ENCODE data around the gene TBC1D10B. TPM values are rescaled to one million over a fixed set of nuclear protein-coding genes. Genes with fewer than 3 reads are reported as not detected.

TBC1D10B gene, protein sequence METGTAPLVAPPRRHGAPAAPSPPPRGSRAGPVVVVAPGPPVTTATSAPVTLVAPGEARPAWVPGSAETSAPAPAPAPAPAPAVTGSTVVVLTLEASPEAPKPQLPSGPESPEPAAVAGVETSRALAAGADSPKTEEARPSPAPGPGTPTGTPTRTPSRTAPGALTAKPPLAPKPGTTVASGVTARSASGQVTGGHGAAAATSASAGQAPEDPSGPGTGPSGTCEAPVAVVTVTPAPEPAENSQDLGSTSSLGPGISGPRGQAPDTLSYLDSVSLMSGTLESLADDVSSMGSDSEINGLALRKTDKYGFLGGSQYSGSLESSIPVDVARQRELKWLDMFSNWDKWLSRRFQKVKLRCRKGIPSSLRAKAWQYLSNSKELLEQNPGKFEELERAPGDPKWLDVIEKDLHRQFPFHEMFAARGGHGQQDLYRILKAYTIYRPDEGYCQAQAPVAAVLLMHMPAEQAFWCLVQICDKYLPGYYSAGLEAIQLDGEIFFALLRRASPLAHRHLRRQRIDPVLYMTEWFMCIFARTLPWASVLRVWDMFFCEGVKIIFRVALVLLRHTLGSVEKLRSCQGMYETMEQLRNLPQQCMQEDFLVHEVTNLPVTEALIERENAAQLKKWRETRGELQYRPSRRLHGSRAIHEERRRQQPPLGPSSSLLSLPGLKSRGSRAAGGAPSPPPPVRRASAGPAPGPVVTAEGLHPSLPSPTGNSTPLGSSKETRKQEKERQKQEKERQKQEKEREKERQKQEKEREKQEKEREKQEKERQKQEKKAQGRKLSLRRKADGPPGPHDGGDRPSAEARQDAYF
- 10 to 100 TPM; 32.9 to 36.9 TPM for total RNA-seq
- 10 to 100 TPM in 1 of 3 donors, 1 to 10 TPM in 2; 6.6 to 10.5 (median 7.3) TPM for polyA plus RNA-seq
- total RNA-seq, result 22.6 to 56.9 (median 50.5) reads per million in 6 experiments

DNA sequence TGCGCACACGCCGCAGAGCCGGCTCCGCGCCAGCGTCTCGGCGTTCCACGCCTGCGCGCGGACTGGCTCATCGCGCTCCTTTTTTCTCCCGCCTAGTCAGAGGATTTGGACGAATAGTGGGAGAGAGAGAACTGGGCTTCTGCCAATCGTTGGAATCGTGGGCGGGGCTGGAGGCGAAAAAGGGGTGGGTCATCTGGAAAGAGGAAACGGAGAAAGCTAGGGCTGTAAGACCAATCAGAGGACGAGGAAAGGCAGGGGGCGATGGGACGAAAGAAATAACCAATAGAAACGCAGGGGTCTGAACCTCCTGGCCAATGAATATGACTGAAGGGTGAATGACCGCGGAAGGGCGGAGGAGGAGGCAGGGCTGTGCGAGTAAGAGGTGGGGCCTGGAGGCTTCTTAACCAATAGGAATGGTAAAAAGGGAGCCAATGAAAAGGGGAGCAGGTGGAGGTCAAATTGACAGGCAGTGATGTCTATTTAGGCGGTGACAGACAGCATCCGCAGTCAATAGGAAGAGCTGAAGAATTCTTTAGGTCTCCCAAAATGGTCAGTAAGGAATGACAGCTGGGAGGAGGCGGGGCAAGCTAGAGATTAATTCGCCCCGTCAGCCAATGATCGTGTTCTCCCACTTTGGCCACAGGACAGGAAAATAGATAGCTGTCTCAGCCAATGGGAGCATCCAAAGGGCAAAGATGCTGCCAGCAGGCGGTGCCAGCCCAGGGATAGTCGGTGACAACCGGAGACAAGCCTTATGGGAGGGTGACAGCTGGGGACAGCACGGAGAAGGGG is at the start of gene TBC1D10B:
TSS of gene TBC1D10B (minus strand) at position 39 of the 792 bp plus-strand sequence. CDS start 311 bp downstream, outside the sequence.
- Mint-ChIP-seq H3K9me3 (no peaks in the 10 kb centered on the region), H3K27ac (peak within 1 kb of the TSS; percentile 87 to 97 (median 93)), H3K4me1 (peaks cover 30 to 56% (median 49%) of the 10 kb centered on the region in 4 donors), H3K27me3 (no peaks in the 10 kb centered on the region), H3K4me3 (peak within 1 kb of the TSS; percentile 79 to 92 (median 88)), H3K36me3 (peaks cover 0 to 14% (median 2%) of the 10 kb centered on the region in 3 donors)
- DNase-seq, result peak; percentile 90 to 100 (median 99)
- ATAC-seq, result peak; percentile 81 to 87
- POLR2A ChIA-PET, result interaction anchor here (0.5 to 5.9 kb wide), 28 partner anchors 9 to 703 kb away, joined by 3 to 58 read pairs (median 6); partner anchors contain the start of genes ALDOA, CD2BP2, CORO1A and DCTPP1

DNA sequence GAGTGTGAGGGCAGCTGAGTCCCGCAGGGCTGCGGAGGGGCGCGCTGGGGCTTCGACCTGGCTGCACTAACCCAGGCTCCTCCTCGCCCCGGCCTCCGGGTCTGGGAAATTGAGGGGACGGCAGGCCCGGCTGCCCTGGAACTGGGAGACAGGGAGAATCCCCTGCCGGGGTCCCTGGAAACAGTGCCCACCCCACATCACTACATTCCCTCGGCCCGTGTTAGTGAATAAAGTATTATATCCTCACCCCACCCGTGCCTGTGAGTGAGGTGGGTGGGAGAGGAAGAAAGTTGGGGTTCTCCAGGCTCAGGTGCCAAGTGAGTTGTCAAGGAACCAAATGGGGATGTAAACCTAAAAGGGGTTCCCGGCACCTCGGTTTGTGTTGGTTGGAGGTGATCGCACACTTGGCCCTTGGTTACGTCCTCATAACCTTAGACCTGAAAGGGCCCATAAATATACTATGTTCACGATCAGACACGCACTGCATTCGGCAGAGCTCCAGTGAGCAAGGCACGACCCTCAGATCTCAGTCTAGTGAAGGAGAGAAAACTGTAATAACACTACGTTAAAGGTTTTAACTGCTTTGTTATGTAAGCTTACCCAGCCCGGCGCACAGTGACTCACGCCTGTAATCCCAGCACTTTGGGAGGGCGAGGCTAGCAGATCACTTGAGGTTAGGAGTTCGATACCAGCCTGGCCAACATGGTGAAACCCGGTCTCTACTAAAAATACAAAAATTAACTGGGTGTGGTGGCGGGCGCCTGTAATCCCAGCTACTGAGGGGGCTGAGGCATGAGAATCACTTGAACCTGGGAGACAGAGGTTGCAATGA is 48.3 kb upstream of the TBC1D10B start:
- peak overlapping the region in 9 of 10 donors; percentile 74 to 91 (median 86) for H3K27ac Mint-ChIP-seq
- no peak for DNase-seq
- peak overlapping the region; percentile 60 to 73 (median 70) for H3K4me3 Mint-ChIP-seq
- H3K27me3 Mint-ChIP-seq, result no peaks in the 10 kb centered on the region
- no peaks in the 10 kb centered on the region for H3K9me3 Mint-ChIP-seq
- peaks cover 8 to 17% (median 11%) of the 10 kb centered on the region in 4 donors for H3K4me1 Mint-ChIP-seq
- POLR2A ChIA-PET, result interaction anchor here (0.7 to 5.0 kb wide), 49 partner anchors 8 to 761 kb away, joined by 3 to 75 read pairs (median 5); partner anchors contain the start of genes ALDOA, CORO1A, DCTPP1 and FBRS
- ATAC-seq, result no peak
- peaks cover 0 to 31% (median 6%) of the 10 kb centered on the region in 3 donors for H3K36me3 Mint-ChIP-seq

DNA sequence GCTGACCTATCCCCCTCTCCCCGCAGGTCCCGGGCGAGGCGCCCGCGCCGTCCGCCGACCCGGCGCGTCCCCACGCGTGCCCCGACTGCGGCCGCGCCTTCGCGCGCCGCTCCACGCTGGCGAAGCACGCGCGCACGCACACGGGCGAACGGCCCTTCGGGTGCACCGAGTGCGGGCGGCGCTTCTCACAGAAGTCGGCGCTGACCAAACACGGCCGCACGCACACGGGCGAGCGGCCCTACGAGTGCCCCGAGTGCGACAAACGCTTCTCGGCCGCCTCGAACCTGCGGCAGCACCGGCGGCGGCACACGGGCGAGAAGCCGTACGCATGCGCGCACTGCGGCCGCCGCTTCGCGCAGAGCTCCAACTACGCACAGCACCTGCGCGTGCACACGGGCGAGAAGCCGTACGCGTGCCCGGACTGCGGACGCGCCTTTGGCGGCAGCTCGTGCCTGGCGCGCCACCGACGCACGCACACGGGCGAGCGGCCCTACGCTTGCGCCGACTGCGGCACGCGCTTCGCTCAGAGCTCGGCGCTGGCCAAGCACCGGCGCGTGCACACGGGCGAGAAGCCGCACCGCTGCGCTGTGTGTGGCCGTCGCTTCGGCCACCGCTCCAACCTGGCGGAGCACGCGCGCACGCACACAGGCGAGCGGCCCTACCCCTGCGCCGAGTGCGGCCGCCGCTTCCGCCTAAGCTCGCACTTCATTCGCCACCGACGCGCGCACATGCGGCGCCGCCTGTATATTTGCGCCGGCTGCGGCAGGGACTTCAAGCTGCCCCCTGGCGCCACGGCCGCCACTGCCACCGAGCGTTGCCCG is 47.4 kb upstream of the TBC1D10B start:
- POLR2A ChIA-PET, result interaction anchor here (0.7 to 5.0 kb wide), 54 partner anchors 9 to 762 kb away, joined by 3 to 75 read pairs (median 4); partner anchors contain the start of genes ALDOA, CORO1A, DCTPP1 and FBRS
- H3K27ac Mint-ChIP-seq, result peak overlapping the region in 8 of 10 donors; percentile 15 to 91 (median 83)
- ATAC-seq (peak; percentile 80 to 85), DNase-seq (peak; percentile 82 to 94 (median 88))
- peaks cover 8 to 17% (median 11%) of the 10 kb centered on the region in 4 donors for H3K4me1 Mint-ChIP-seq
- H3K4me3 Mint-ChIP-seq, result peak overlapping the region; percentile 22 to 83 (median 72)
- H3K36me3 Mint-ChIP-seq, result peaks cover 0 to 25% (median 6%) of the 10 kb centered on the region in 3 donors
- no peaks in the 10 kb centered on the region for H3K9me3 Mint-ChIP-seq
- H3K27me3 Mint-ChIP-seq, result no peaks in the 10 kb centered on the region

DNA sequence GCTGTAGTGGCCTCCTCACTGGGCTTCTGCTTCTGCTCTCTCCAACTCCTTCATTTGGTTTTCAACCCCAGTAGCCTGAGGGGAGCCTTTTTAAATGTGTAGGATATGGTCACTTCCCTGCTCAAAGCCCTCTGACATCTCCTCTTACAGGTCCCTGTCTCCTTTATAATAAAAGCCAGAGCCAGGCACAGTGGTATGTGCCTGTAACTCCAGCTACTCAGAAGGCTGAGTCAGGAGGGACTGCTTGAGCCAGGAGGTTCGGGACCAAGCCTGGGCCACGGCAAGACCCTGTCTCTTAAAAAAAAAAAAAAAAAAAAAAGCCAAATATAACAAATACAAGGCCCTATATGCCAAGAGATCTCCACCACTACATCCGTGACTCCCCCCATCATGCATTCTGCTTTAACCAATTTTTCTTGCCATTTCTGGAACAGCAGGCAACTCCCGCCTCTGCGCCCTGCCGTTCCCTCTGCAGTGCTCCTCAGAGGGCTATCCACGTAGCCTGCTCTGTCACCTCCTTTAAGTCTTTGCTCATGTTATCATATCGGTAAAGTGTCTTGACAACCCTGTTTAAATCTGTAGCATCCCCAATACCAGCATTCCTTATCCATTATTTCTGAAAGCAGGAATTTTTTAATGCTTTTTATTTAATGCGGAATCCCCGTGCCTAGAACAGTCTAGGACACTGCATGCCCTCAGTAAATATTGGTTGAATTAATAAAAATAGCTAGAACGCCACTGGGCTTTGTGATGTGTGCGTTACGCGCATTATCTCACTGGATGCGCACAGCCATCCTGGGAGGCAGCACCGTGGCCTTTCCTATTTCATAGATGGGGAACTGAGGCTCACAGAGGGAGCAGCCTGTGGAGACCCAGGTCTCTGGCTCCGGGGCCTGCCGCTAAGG is 46.6 kb upstream of the TBC1D10B start:
- no peaks in the 10 kb centered on the region for H3K9me3 Mint-ChIP-seq

DNA sequence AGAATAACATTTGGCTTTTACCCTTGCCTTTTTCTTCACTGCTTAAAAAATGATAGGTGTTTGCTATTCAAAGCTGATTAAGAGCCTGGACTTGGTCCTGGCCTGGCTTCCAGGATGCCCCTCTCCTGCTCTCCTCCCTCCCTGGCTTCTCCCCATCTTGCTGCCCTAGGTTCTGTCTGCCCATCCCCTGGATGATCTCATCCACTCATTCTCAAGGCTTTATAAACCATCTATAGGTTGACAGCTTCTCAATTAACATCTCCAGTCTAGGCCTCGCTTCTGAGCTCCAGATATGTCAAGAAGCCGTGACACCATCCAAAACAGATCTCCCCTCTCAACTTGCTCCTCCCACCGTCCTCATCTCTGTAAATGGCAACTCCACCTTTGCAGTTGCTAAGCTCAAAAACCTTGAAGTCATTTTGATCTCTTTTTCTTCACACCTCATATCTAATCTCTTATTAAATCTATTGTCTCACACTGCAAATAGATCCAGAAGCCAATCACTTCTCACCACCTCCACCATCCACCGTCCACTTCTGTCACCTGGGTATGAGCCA is 45.8 kb upstream of the TBC1D10B start:
- Mint-ChIP-seq H3K36me3 (peaks cover 0 to 29% (median 4%) of the 10 kb centered on the region in 3 donors), H3K27me3 (no peaks in the 10 kb centered on the region), H3K4me1 (peaks cover 11 to 20% (median 15%) of the 10 kb centered on the region in 4 donors), H3K27ac (peak overlapping the region in 7 of 10 donors; percentile 14 to 81 (median 51)), H3K9me3 (no peaks in the 10 kb centered on the region), H3K4me3 (peak overlapping the region in 8 of 10 donors; percentile 2 to 62 (median 9))
- POLR2A ChIA-PET, result interaction anchor here (0.8 to 5.0 kb wide), 7 partner anchors 9 to 350 kb away, joined by 3 to 75 read pairs (median 3); partner anchors contain the start of genes ALDOA, CORO1A, DCTPP1 and ZNF771
- no peak for ATAC-seq
- DNase-seq, result no peak

More for the DNA sequence above, 46.6 kb upstream of the TBC1D10B start:
- DNase-seq (no peak), ATAC-seq (no peak)
- no peaks in the 10 kb centered on the region for H3K27me3 Mint-ChIP-seq
- H3K4me3 Mint-ChIP-seq, result peak overlapping the region; percentile 54 to 83 (median 65)
- peak overlapping the region; percentile 14 to 86 (median 52) for H3K27ac Mint-ChIP-seq
- peaks cover 0 to 28% (median 4%) of the 10 kb centered on the region in 3 donors for H3K36me3 Mint-ChIP-seq
- peaks cover 11 to 21% (median 14%) of the 10 kb centered on the region in 4 donors for H3K4me1 Mint-ChIP-seq
- POLR2A ChIA-PET, result interaction anchor here (0.7 to 5.0 kb wide), 40 partner anchors 9 to 763 kb away, joined by 3 to 75 read pairs (median 5); partner anchors contain the start of genes CORO1A, DCTPP1, FUS and ITGAL

DNA sequence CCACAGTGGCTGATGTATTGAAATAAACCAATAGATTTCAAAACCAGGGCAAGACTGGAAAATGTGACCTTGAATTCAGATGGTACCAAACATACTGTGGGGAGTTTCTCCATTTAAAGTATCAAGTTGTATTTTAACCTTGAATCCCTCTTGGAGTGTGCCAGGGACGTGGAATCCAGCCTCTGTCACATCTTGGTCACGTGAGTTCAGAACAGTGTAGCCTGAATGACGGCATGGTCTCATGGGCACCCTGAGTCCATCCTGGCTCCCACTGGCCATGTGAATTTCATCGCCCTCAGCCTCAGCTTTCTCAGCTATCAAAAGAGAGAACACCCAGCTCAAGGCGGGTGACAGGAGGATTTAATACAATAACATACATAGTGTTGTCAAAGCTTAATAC is 43.9 kb upstream of the TBC1D10B start:
- POLR2A ChIA-PET, result interaction anchor here (1.1 to 1.6 kb wide), 2 partner anchors 31 to 349 kb away, joined by 3 to 4 read pairs; partner anchors contain the start of gene ALDOA
- Mint-ChIP-seq H3K27ac (no peak overlapping the region), H3K36me3 (peaks cover 0 to 22% (median 0%) of the 10 kb centered on the region in 3 donors), H3K4me1 (peaks cover 15 to 28% (median 23%) of the 10 kb centered on the region in 4 donors), H3K4me3 (no peak overlapping the region), H3K27me3 (no peaks in the 10 kb centered on the region), H3K9me3 (no peaks in the 10 kb centered on the region)
- ATAC-seq (no peak), DNase-seq (no peak)

DNA sequence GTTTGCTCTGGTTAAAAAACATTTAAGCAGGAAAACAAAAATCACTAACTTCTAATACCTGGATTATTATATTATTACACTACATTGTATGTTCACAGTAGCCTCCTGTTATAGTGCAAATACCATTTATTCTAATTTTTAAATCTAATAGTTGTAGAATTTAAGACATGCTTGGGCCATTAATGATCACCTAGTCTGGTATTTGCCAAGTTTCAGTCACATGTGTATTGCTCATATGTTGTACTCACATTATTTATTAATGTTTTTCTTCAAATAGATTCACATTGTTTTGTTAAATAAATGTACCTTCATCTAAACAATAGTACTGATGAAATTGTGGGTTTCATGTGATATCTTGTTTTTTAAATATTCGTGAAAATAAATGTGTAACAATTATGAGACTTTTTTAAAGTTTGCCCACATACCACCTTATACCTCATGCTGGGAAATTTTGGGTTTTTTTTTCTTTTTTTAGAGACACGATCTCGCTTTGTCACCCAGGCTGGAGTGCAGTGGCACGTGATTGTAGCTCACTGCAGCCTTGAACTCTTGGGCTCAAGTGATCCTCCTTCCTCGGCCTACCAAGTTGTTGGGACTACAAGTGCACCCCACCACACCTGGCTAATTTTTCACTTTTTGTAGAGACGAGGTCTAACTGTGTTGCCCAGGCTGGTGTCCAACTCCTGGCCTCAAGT is 43.0 kb upstream of the TBC1D10B start:
- Mint-ChIP-seq H3K27ac (peak overlapping the region in 1 of 10 donors; percentile 11), H3K9me3 (no peaks in the 10 kb centered on the region), H3K27me3 (no peaks in the 10 kb centered on the region), H3K4me3 (no peak overlapping the region), H3K36me3 (peaks cover 0 to 22% (median 0%) of the 10 kb centered on the region in 3 donors), H3K4me1 (peaks cover 20 to 34% (median 28%) of the 10 kb centered on the region in 4 donors)
- no peak for DNase-seq
- ATAC-seq, result no peak
- POLR2A ChIA-PET, result interaction anchor here (0.7 to 7.1 kb wide), 3 partner anchors 30 to 307 kb away, joined by 3 to 166 read pairs (median 3); partner anchors contain the start of gene SEPTIN1

DNA sequence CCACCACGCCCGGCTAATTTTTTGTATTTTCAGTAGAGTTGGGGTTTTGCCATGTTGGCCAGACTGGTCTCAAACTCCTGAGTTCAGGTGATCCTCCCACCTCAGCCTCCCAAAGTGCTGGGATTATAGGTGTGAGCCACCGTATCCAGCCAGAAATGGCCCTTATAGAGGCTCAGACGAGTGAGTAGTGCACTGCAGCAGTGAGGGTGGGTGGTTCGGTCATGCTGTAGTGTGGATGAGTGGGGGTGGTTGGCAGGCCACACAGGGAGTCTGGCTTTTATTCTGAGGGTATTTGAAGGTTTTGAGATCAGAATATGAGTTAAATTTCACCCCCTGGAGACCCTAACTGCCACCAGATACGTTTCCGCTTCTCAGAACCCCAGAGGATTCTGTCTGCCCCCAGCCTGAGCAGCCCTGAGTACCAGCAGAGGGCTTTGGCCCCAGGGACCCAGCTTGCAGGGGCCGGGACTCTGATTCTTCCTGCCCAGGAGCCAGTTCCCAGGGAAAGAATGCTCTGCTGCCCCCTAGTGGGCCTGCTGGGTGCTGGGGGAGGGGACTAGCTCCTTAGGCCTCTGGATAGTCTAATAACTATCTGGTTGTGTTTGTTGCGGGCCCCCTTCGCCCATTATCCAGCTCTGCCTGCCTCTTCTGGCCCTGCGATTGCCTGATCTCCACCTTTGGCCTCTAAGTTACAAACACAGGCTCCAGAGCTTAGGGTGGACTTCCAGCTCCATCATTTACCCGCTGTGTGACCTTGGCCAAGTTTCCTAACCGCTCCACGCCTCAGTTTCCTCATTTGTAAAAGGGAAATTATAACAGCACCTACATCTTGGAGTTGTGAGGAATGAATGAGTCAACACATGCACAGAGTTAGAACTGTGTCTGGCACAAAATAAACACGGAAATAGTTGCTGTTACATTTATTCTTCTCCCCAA is 39.1 kb upstream of the TBC1D10B start:
- H3K4me3 Mint-ChIP-seq, result peak overlapping the region; percentile 33 to 90 (median 57)
- ATAC-seq, result peak; percentile 53 to 71
- H3K36me3 Mint-ChIP-seq, result peaks cover 0 to 20% (median 0%) of the 10 kb centered on the region in 3 donors
- no peaks in the 10 kb centered on the region for H3K27me3 Mint-ChIP-seq
- peak; percentile 81 to 95 (median 92) for DNase-seq
- peaks cover 18 to 36% (median 30%) of the 10 kb centered on the region in 4 donors for H3K4me1 Mint-ChIP-seq
- no peaks in the 10 kb centered on the region for H3K9me3 Mint-ChIP-seq
- POLR2A ChIA-PET, result interaction anchor here (0.6 to 7.1 kb wide), 16 partner anchors 8 to 1259 kb away, joined by 3 to 166 read pairs (median 4); partner anchors contain the start of genes ALDOA, CD2BP2, MYL11 and SEPTIN1
- peak overlapping the region in 9 of 10 donors; percentile 27 to 80 (median 62) for H3K27ac Mint-ChIP-seq

Measured in naive thymus-derived CD8-positive, alpha-beta T cell (primary cell).